Measurements from ENCODE around the gene TNMD.

DNA sequence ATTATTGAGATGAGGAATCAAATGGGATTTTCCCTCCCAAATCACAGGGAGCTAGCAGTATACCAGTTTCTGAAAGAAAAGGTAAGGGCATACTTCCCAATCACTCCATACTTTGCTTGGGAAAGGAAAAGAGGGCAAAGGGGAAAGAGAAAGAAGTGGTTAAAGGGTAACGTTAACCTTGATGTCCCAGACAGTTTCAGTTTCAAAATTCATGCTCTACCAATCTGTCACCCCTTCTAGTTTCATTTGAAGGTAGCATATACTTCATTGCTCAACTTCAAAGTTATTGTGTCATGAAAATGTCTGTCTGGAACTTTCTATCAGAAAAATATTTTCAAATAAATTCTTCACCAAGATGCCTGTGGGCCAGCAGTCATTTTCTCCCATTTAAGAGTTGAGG is 16.0 kb downstream of the TNMD start:
- TF ChIP-seq, protein P1, sequence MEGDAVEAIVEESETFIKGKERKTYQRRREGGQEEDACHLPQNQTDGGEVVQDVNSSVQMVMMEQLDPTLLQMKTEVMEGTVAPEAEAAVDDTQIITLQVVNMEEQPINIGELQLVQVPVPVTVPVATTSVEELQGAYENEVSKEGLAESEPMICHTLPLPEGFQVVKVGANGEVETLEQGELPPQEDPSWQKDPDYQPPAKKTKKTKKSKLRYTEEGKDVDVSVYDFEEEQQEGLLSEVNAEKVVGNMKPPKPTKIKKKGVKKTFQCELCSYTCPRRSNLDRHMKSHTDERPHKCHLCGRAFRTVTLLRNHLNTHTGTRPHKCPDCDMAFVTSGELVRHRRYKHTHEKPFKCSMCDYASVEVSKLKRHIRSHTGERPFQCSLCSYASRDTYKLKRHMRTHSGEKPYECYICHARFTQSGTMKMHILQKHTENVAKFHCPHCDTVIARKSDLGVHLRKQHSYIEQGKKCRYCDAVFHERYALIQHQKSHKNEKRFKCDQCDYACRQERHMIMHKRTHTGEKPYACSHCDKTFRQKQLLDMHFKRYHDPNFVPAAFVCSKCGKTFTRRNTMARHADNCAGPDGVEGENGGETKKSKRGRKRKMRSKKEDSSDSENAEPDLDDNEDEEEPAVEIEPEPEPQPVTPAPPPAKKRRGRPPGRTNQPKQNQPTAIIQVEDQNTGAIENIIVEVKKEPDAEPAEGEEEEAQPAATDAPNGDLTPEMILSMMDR (IDR thresholded peaks at IDR 0.05) = no peak
- no peak for TF ChIP-seq POLR2A (IDR thresholded peaks at IDR 0.05)

All from testis (tissue), 2 donors.